GM12878 (cell line): ENCODE measurements around the gene RTN4. TPM values are rescaled to one million over a fixed set of nuclear protein-coding genes. Genes with fewer than 3 reads are reported as not detected.

Experiments
- ATAC-seq: fragments of 200-7000 bp; cut with Tn5 transposase; 3 replicates; pipeline ENCODE4 v1.9.1; 2020; ENCODE audit warnings: mild to moderate bottlenecking, moderate library complexity
- BruUV-seq: library from RNA; stranded (reverse); fragments of 400-500 nt; replicated peaks from 2 replicates; lab custom pipeline; 2021; lab: Mats Ljungman, UMichigan
- CTCF ChIA-PET: fragments of 300-600 bp; sonication (Branson Sonifier 250); formaldehyde crosslinking; extraction: SDS; loops from one replicate; lab custom pipeline; 2021; ENCODE audit warnings: inconsistent platforms; lab: Yijun Ruan, JAX
- POLR2A ChIA-PET: fragments of 350-600 bp; formaldehyde crosslinking; extraction: SDS; loops from one replicate; lab custom pipeline; 2021; ENCODE audit warnings: inconsistent platforms; lab: Charles Lee
- RAD21 ChIA-PET: fragments of 300-600 bp; sonication (Branson Sonifier 250); formaldehyde crosslinking; loops from one replicate; lab custom pipeline; 2023; ENCODE audit warnings: antibody characterized with exemption; ENCODE audit not compliant: unreplicated experiment; lab: Charles Lee
- SMC1A ChIA-PET: fragments of 300-600 bp; sonication (Branson Sonifier 250); formaldehyde crosslinking; loops from one replicate; lab custom pipeline; 2023; ENCODE audit not compliant: unreplicated experiment, uncharacterized antibody; lab: Charles Lee
- DNase-seq: peaks from one replicate; pipeline ENCODE4 v3.0.0-alpha.2; 2011; ENCODE audit warnings: low read depth, low spot score
- FAIRE-seq: peaks from 3 replicates; lab custom pipeline; 2011; peaks lifted over from hg19 to GRCh38; lab: Jason Lieb, UNC
- H2AFZ ChIP-seq: 2 replicates; pipeline ENCODE4 v1.6.0; 2011; ENCODE audit warnings: low read depth, low read length, control low read depth; ENCODE audit not compliant: control insufficient read depth
- H3K27ac ChIP-seq: 2 replicates; pipeline ENCODE4 v1.5.1; 2011; ENCODE audit warnings: control low read depth; ENCODE audit not compliant: control insufficient read depth, insufficient read depth
- H3K27me3 ChIP-seq, 2 experiments: replicated peaks in 1 of 2; 2 replicates each; pipeline versions ENCODE4 v1.6.0 to v1.6.1; 2011; ENCODE audit warnings: low read length in 1 of 2; ENCODE audit not compliant: control insufficient read depth in 2 of 2, insufficient read depth in 2 of 2
- H3K36me3 ChIP-seq, 2 experiments: 2 replicates each; pipeline ENCODE4 v1.5.1; 2011; ENCODE audit warnings: low read length in 1 of 2; ENCODE audit not compliant: control insufficient read depth in 2 of 2, insufficient read depth in 2 of 2
- H3K4me1 ChIP-seq: 2 replicates; pipeline ENCODE4 v1.6.1; 2011; ENCODE audit warnings: mild to moderate bottlenecking, low read length, moderate library complexity, mixed read lengths; ENCODE audit not compliant: control insufficient read depth, insufficient read depth
- H3K4me2 ChIP-seq: 2 replicates; pipeline ENCODE4 v1.6.0; 2011; ENCODE audit warnings: control low read depth; ENCODE audit not compliant: control insufficient read depth, insufficient read depth
- H3K4me3 ChIP-seq: fragments of 200-600 bp; sonication (generic); 2 replicates; pipeline ENCODE4 v1.5.1; 2016
- H3K79me2 ChIP-seq: 2 replicates; pipeline ENCODE4 v1.6.0; 2011; ENCODE audit warnings: low read length; ENCODE audit not compliant: control insufficient read depth, insufficient read depth
- H3K9ac ChIP-seq: 2 replicates; pipeline ENCODE4 v1.8.0; 2011; ENCODE audit warnings: low read length, control low read depth, mixed read lengths; ENCODE audit not compliant: control insufficient read depth, insufficient read depth
- H3K9me3 ChIP-seq: replicated peaks from 3 replicates; pipeline ENCODE4 v1.5.1; 2011; ENCODE audit warnings: mild to moderate bottlenecking, low read length; ENCODE audit not compliant: control insufficient read depth, insufficient read depth
- H4K20me1 ChIP-seq: 2 replicates; pipeline ENCODE4 v1.6.0; 2011; ENCODE audit not compliant: control insufficient read depth, insufficient read depth
- FOS ChIP-seq: IDR thresholded peaks from 3 replicates; pipeline ENCODE4 v1.6.1; 2011; ENCODE audit warnings: borderline replicate concordance; ENCODE audit not compliant: insufficient read length; ENCODE audit errors: extremely low read depth
- HCFC1 ChIP-seq: fragments of 150-350 bp; IDR thresholded peaks from 2 replicates; pipeline ENCODE4 v1.6.1; 2014; ENCODE audit warnings: low read length
- IKZF1 ChIP-seq: fragments of 450-650 bp; conservative IDR thresholded peaks from 2 replicates; pipeline ENCODE4 v1.6.1; 2017; ENCODE audit warnings: antibody characterized with exemption, mild to moderate bottlenecking
- KLF5 ChIP-seq: fragments of 450-650 bp; IDR thresholded peaks from 2 replicates; pipeline ENCODE4 v1.6.1; 2014; ENCODE audit warnings: mild to moderate bottlenecking; ENCODE audit not compliant: partially characterized antibody
- LARP7 ChIP-seq: fragments of 450-650 bp; IDR thresholded peaks from 2 replicates; pipeline ENCODE4 v1.6.1; 2017; ENCODE audit warnings: mild to moderate bottlenecking
- PAX5 ChIP-seq: IDR thresholded peaks from 2 replicates; pipeline ENCODE4 v1.6.1; 2011; ENCODE audit warnings: low read depth, low read length, borderline replicate concordance
- POU2F2 ChIP-seq: IDR thresholded peaks from 3 replicates; pipeline ENCODE4 v1.6.1; 2011; ENCODE audit warnings: low read depth, mild to moderate bottlenecking, low read length, borderline replicate concordance
- RAD21 ChIP-seq: IDR thresholded peaks from 2 replicates; pipeline ENCODE4 v1.6.1; 2011; ENCODE audit warnings: mild to moderate bottlenecking, low read depth, low read length, moderate library complexity; ENCODE audit not compliant: insufficient read depth
- RELA ChIP-seq: fragments of 450-650 bp; IDR thresholded peaks from 2 replicates; pipeline ENCODE4 v1.8.0; 2014; ENCODE audit warnings: borderline replicate concordance; ENCODE audit not compliant: partially characterized antibody
- ZNF217 ChIP-seq: fragments of 450-650 bp; IDR thresholded peaks from 2 replicates; pipeline ENCODE4 v1.6.1; 2017; ENCODE audit warnings: antibody characterized with exemption, mild to moderate bottlenecking
- WGBS: methylation state at CpG from one replicate; pipeline ENCODE4 v1.1.6; 2016; ENCODE audit warnings: low lambda C conversion rate; ENCODE audit not compliant: insufficient replicate concordance, insufficient coverage; ENCODE audit errors: missing lambda C conversion rate; 5-methylcytosine and 5-hydroxymethylcytosine counted together
- in situ Hi-C: fragments of 300-500 bp; cut with MboI; formaldehyde crosslinking; loops from 9 replicates; pipeline ENCODE4 v1.14.3; 2018; ENCODE audit warnings: mixed read lengths
- intact Hi-C: fragments of 100-400 bp; cut with micrococcal nuclease; formaldehyde crosslinking; loops from one replicate; pipeline ENCODE4 v1.14.2; 2022; ENCODE audit not compliant: unreplicated experiment
- polyA plus RNA-seq, 11 experiments: library from polyadenylated mRNA; depleted of rRNA in 4 of 11; unstranded in 6 of 11; stranded (reverse) in 5 of 11; fragments of >200 nt; fragmentation: Nextera tagmentation in 4 of 11; fragmentation: Illumina TruSeq in 1 of 11; extraction: Ambion mirVana in 4 of 11; extraction: Trizol in 1 of 11; gene quantifications; 1 replicate in 1 of 11; 2 replicates in 10 of 11; pipeline versions ENCODE4 v1.2.1 to v1.2.3, GENCODE V29; 2011 to 2016; ENCODE audit warnings: inconsistent platforms in 2 of 11, missing spikeins in 2 of 11, low read depth in 1 of 11
- total RNA-seq, 4 experiments: library from RNA; depleted of rRNA in 3 of 4; stranded (reverse); fragments of >200 nt in 3 of 4; fragmentation: Illumina TruSeq in 1 of 4; extraction: Trizol in 1 of 4; gene quantifications; 2 replicates each; pipeline versions ENCODE4 v1.2.1 to v1.2.3, GENCODE V29; 2013 to 2021
- TF ChIP-seq, protein P1 (sequence below): IDR thresholded peaks from 2 replicates; pipeline ENCODE4 v1.6.1; 2012; ENCODE audit warnings: mild to moderate bottlenecking, low read depth, low read length

Gene RTN4
- total and polyA plus RNA-seq, 10 of the 15 experiments (the other 5 are each of a cell fraction or from before 2014, with no cell fraction given), result 56.0 to 133 (median 83.3) TPM

DNA sequence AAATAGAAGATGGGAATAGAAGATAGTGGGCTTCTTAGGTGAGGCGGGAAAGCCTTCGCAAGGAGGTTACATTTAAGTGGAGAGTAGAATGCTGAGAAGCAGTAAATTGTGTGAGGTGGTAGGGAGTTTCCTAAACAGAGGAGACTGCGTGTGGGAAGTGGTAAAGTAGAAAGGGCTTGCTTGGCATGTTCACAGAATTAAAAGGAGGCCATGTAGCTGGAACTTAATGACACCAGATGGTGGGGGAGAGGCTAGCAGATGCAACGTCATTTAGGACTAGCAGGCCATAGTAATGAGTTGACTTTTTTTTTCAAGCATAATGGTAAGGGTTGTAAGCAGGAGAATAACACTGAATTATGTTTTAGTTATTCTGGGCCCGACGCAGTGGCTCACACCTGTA lies 13.0 kb upstream of the RTN4 start:
- intact Hi-C loops, result no loop called here
- no peak for TF ChIP-seq RELA
- no peak for TF ChIP-seq FOS
- no peak for TF ChIP-seq RAD21
- TF ChIP-seq, protein P1, sequence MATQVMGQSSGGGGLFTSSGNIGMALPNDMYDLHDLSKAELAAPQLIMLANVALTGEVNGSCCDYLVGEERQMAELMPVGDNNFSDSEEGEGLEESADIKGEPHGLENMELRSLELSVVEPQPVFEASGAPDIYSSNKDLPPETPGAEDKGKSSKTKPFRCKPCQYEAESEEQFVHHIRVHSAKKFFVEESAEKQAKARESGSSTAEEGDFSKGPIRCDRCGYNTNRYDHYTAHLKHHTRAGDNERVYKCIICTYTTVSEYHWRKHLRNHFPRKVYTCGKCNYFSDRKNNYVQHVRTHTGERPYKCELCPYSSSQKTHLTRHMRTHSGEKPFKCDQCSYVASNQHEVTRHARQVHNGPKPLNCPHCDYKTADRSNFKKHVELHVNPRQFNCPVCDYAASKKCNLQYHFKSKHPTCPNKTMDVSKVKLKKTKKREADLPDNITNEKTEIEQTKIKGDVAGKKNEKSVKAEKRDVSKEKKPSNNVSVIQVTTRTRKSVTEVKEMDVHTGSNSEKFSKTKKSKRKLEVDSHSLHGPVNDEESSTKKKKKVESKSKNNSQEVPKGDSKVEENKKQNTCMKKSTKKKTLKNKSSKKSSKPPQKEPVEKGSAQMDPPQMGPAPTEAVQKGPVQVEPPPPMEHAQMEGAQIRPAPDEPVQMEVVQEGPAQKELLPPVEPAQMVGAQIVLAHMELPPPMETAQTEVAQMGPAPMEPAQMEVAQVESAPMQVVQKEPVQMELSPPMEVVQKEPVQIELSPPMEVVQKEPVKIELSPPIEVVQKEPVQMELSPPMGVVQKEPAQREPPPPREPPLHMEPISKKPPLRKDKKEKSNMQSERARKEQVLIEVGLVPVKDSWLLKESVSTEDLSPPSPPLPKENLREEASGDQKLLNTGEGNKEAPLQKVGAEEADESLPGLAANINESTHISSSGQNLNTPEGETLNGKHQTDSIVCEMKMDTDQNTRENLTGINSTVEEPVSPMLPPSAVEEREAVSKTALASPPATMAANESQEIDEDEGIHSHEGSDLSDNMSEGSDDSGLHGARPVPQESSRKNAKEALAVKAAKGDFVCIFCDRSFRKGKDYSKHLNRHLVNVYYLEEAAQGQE, result no peak
- TF ChIP-seq LARP7, result no peak
- no peak for TF ChIP-seq PAX5
- no peak for TF ChIP-seq KLF5
- no peak for TF ChIP-seq POU2F2
- TF ChIP-seq HCFC1, result no peak
- no peak for TF ChIP-seq IKZF1
- TF ChIP-seq ZNF217, result no peak
- Histone ChIP-seq H3K9ac (no peak overlapping the region), H4K20me1 (no peaks in the 10 kb centered on the region), H3K4me3 (no peak overlapping the region), H3K79me2 (no peaks in the 10 kb centered on the region), H3K9me3 (no peaks in the 10 kb centered on the region), H3K36me3 (no peaks in the 10 kb centered on the region), H3K27ac (no peak overlapping the region), H3K4me1 (no peaks in the 10 kb centered on the region), H3K27me3 (no peaks in the 10 kb centered on the region), H2AFZ (no peak overlapping the region), H3K4me2 (no peak overlapping the region)
- no peak for DNase-seq
- 79% methylated on average over 6 of the region's 6 CpGs for WGBS
- no peak for FAIRE-seq
- BruUV-seq, result no TSS peak
- ChIA-PET RAD21 (interaction anchor here (1.6 kb wide), 1 partner anchor 110 kb away, joined by 5 read pairs; no protein-coding TSS in a partner anchor), CTCF (interaction anchor here (0.7 to 2.3 kb wide), 6 partner anchors 10 to 115 kb away, joined by 3 to 6 read pairs (median 3); no protein-coding TSS in a partner anchor), POLR2A (no interaction called here), SMC1A (interaction anchor here (1.0 to 2.2 kb wide), 4 partner anchors 21 to 242 kb away, joined by 3 to 7 read pairs (median 5); no protein-coding TSS in a partner anchor)
- ATAC-seq, result peak; percentile 38; the same call in 2 of the 3 replicates
- in situ Hi-C loops, result no loop called here
